GM18505 (cell line): ENCODE data around the gene TTYH3.
"Not testable (repeated sequence)": the region's sequence is repeated elsewhere in the genome, so short reads cannot be mapped to it uniquely, and the experiment has no call there.

ENCODE experiments used
- ATAC-seq: cut with Tn5 transposase; IDR thresholded peaks from one replicate; pipeline ENCODE4 v1.9.1; 2021; ENCODE audit not compliant: unreplicated experiment
- POLR2A ChIP-seq: IDR thresholded peaks from 4 replicates; pipeline ENCODE4 v1.6.1; 2011; ENCODE audit warnings: borderline replicate concordance; ENCODE audit not compliant: insufficient read depth, insufficient read length; ENCODE audit errors: extremely low read depth

Gene TTYH3

DNA sequence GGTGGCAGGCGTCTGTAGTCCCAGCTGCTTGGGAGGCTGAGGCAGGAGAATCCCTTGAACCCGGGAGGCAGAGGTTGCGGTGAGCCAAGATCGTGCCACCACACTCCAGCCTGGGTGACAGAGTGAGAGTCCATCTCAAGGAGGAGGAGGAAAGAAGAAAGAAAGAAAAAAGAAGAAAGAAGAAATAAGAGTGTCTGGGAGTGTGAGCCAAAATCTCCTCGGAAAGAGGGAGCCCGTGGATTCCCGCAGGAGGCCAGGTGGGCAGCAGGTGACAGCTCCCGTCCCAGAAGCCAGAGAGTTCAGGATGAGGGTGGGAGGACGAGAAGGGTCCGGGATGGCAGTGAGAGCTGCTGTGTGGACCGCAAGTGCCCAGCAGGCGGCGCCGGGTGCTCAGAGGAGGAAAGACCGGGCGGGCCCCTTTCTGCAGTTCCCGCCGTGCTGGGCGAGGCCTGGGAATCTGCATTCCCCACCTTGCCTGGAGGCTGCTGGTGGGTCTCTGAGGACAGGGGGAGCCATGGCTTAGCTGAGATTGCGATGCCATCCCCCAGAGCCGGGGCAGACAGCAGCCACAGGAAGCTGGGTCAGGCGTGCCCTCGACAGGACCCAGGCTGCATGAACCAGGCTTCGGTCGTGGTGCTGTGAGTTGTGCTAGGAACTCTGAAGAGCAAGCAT lies 39.1 kb downstream of the TTYH3 start:
- peak; percentile 62 for ATAC-seq
- TF ChIP-seq POLR2A, result no peak

GRCh38 chr7:2673214-2673613 lies 41.4 kb downstream of the TTYH3 start:
- ATAC-seq, result not testable (repeated sequence)

GRCh38 chr7:2673934-2674333 lies 42.1 kb downstream of the TTYH3 start:
- ATAC-seq, result no peak
- no peak for TF ChIP-seq POLR2A

GRCh38 chr7:2675256-2675764 lies 43.5 kb downstream of the TTYH3 start:
- TF ChIP-seq POLR2A, result no peak
- ATAC-seq, result no peak

DNA sequence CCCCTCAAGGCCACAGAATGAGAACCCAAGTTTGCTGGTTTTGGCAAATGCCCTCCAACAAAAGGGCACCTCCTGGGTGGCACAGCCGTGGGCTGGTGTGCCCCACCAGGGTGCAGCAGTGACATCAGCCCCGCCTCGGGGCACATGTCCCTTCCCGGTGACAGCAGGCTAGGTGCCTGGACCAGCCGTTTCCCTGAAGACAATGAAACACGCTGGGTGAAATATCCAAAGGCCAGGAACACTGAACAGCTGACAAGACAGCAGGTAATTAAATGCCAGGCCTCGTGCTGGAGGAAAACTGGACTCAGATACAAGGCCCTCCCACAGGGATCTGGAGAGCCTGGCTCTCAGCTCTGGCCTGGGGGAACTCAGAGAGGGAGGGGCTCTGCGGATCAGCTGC lies 44.8 kb downstream of the TTYH3 start:
- not testable (repeated sequence) for ATAC-seq

- not testable (repeated sequence) for ATAC-seq
These were observed 46.7 kb downstream of the TTYH3 start for GRCh38 chr7:2678454-2678853.

DNA sequence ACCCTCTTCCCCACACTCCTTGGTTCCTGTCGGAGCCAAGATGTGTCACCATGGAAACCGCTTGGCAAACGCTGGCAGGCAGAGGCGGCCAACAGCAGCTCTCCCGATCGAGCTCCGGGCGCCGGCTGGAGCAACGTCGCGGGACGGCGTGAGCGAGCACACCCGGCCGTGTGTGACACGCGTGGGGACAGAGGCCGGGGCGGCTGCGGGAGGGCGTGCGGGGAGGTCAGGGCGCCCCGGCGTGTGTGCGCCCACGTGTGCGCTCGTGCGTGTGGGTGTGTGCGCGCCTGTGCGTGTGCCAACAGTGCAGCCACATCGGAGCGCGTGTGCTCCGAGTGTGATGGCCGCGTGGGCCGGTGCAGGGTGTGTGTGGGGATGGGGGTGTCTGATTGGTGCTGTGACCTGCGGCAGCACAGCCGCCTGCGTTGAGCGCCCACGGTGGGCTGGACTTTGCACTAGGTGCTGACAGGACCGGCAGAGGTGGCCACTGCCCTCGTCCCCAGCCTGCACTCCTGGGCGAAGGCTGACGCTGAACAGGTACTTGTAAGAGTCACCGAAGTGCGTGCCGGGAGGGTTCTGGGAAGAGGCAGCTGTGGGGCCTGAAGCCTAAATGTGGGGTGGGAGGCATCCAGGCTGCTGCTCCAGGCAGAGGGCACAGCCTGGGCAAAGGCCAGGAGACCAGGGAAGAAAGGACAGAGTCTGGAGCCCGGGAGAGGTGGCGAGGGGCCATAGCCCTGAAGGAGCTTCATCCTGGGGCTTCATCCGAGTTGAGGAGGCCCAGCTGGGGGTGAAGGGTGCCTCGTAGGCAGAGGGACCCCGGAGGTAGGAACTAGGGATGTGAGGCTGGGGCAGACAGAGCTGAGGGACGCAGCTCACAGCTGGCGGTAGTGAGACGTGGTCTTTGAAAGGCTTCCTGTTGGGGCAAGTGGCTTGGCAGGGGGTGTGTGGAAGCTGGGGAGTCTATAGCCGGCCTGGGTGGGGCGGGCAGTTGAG lies 47.6 kb downstream of the TTYH3 start:
- not testable (repeated sequence) for ATAC-seq

GRCh38 chr7:2680256-2680655 lies 48.5 kb downstream of the TTYH3 start:
- ATAC-seq, result no peak
- TF ChIP-seq POLR2A, result no peak

- ATAC-seq, result no peak
- no peak for TF ChIP-seq POLR2A
These were observed 49.2 kb downstream of the TTYH3 start for GRCh38 chr7:2680792-2681490.

DNA sequence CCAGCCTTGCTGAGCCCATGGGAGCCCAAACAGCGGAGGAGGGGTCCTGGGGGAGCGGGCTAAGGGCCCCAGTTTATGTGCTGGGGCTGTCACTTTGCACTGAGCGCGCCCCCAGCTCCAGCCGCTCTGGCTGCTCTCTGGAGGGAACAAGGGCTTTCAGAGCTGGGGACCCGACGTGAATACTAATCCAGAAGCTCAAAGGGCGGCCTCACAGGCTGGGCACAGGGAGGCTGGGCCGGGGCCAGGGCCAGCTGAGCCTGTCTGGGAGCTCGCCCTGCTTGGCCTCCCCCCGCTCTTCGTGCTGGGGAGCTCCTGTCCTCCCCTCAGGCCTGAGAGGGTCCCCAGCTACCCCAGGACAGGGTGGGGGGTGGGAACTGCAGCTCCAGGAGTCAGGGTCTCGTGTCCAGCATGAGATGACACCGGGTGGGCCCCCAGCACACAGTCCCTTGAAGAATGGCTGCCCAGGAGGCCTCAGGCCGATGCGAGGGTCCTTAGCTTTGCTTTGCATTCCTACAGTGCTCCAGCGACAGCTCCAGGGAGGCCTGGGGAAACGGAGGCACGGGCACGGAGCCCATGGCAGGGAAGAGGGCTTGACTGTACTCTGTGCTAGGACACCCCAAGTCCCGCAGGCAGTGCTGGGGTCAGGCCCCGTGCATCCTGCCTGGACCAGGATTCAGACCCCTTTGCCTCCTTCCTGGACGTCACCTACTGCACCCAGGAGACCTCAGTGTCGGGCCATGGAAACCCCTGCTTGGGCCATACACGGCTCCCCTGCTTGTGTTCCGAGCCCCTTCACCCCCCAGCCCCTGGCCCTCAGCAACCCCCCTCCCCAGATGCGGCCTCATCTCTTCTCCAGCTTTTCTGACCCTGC lies 50.4 kb downstream of the TTYH3 start:
- ATAC-seq, result no peak
- no peak for TF ChIP-seq POLR2A

GRCh38 chr7:2684501-2684900 lies 52.7 kb downstream of the TTYH3 start:
- no peak for TF ChIP-seq POLR2A
- no peak for ATAC-seq

DNA sequence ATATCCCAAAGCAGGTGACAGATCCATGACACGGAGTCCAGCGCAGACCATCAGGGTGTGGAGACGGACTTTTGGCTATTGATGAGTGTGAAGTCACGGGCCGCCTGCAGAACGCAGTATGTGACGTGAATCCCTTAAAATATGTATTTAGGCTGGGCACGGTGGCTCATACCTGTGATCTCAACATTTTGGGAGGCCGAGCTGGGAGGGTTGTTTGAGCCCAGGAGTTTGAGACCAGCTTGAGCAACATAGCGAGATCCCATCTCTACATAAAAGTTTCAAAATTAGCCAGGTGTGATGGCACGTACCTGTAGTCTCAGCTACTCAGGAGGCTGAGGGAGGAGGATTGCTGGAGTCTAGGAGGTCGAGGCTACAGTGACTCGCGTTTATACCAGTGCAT lies 54.3 kb downstream of the TTYH3 start:
- ATAC-seq, result no peak
- no peak for TF ChIP-seq POLR2A

- ATAC-seq, result no peak
- no peak for TF ChIP-seq POLR2A
These were observed 55.6 kb downstream of the TTYH3 start for GRCh38 chr7:2687338-2687869.
